Esophagus muscularis mucosa (tissue), 4 donors: ENCODE data around the gene SPATA20. TPM values are rescaled to one million over a fixed set of nuclear protein-coding genes. Genes with fewer than 3 reads are reported as not detected.
A peak's percentile ranks its signal among the peaks of the same experiment; 100 is the strongest.

Experiments
- DNase-seq: peaks from one replicate; pipeline ENCODE4 v3.0.0-alpha.2; 2017; ENCODE audit errors: extremely low spot score
- H3K27ac ChIP-seq, 4 donors: fragments of 200-600 bp; sonication (generic); replicated peaks in 1 of 4; 1 replicate in 3 of 4; 2 replicates in 1 of 4; pipeline ENCODE4 v1.5.1; 2016 to 2019; ENCODE audit warnings: mild to moderate bottlenecking in 1 of 4
- H3K27me3 ChIP-seq, 4 donors: fragments of 200-600 bp; sonication (generic); one replicate each; pipeline versions ENCODE4 v1.5.1 to v1.6.0; 2016 to 2019
- H3K36me3 ChIP-seq, 4 donors: fragments of 200-600 bp; sonication (generic); one replicate each; pipeline ENCODE4 v1.5.1; 2016 to 2019
- H3K4me1 ChIP-seq, 4 donors: fragments of 200-600 bp; sonication (generic); one replicate each; pipeline ENCODE4 v1.5.1; 2016 to 2019
- H3K4me3 ChIP-seq, 4 donors: fragments of 200-600 bp; sonication (generic); 1 replicate in 2 of 4; 2 replicates in 2 of 4; pipeline ENCODE4 v1.5.1; 2016 to 2019; ENCODE audit warnings: mild to moderate bottlenecking in 4 of 4, moderate library complexity in 1 of 4
- H3K9me3 ChIP-seq, 4 donors: fragments of 200-600 bp; sonication (generic); 1 replicate in 3 of 4; 2 replicates in 1 of 4; pipeline ENCODE4 v1.5.1; 2016 to 2019
- EP300 ChIP-seq: sonication (generic); formaldehyde crosslinking; IDR thresholded peaks from one replicate; pipeline ENCODE4 v1.6.1; 2017; ENCODE audit warnings: antibody characterized with exemption
- POLR2A ChIP-seq: fragments of 450-650 bp; IDR thresholded peaks from one replicate; pipeline ENCODE4 v1.6.1; 2017; ENCODE audit warnings: antibody characterized with exemption, moderate library complexity, mild to moderate bottlenecking, low read depth
- POLR2AphosphoS5 ChIP-seq, 2 donors: sonication (generic); formaldehyde crosslinking; IDR thresholded peaks; one replicate each; pipeline ENCODE4 v1.6.1; 2017; ENCODE audit warnings: antibody characterized with exemption in 2 of 2
- WGBS: methylation state at CpG from one replicate; pipeline ENCODE4 v1.1.5; 2018; 5-methylcytosine and 5-hydroxymethylcytosine counted together
- intact Hi-C: fragments of 100-400 bp; cut with DNase I; formaldehyde crosslinking; loops from one replicate; pipeline ENCODE4 v1.15.1; 2023
- total RNA-seq, 4 donors: library from RNA; depleted of rRNA; stranded (reverse); fragments of >200 nt; gene quantifications; one replicate each; pipeline versions ENCODE4 v1.1.0 to v1.2.1, GENCODE V29; 2016
- TF ChIP-seq, protein P1 (sequence below), 3 experiments: fragments of 200-600 bp in 2 of 3; fragments of 450-650 bp in 1 of 3; sonication (generic) in 2 of 3; IDR thresholded peaks; one replicate each; pipeline ENCODE4 v1.5.1; 2017 to 2019; ENCODE audit warnings: antibody characterized with exemption in 3 of 3, mild to moderate bottlenecking in 2 of 3, moderate library complexity in 1 of 3

The SPATA20 gene
- total RNA-seq, 4 donors from 2014 or later: 44.1 to 64.4 (median 54.6) TPM

DNA sequence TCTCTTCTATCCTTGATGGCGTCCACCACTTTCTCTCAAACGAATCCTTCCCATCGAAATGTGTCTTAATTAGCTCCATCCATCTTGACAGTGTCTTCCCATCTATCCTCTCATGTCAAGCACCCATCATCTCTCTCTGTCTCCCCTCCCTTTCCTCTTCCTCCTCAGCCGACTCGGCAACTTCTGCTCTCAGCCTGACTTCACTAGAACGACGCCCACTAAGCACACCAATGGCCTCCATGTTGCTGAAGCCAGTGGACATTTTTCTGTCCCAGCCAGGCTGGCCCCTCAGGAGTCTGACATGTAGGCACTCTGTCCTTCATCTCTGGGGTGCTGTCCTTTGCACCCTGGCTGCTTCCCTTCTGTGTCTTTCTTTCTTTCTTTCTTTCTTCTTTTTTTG, 2.5 kb upstream of the SPATA20 start:
- TF ChIP-seq, protein P1, sequence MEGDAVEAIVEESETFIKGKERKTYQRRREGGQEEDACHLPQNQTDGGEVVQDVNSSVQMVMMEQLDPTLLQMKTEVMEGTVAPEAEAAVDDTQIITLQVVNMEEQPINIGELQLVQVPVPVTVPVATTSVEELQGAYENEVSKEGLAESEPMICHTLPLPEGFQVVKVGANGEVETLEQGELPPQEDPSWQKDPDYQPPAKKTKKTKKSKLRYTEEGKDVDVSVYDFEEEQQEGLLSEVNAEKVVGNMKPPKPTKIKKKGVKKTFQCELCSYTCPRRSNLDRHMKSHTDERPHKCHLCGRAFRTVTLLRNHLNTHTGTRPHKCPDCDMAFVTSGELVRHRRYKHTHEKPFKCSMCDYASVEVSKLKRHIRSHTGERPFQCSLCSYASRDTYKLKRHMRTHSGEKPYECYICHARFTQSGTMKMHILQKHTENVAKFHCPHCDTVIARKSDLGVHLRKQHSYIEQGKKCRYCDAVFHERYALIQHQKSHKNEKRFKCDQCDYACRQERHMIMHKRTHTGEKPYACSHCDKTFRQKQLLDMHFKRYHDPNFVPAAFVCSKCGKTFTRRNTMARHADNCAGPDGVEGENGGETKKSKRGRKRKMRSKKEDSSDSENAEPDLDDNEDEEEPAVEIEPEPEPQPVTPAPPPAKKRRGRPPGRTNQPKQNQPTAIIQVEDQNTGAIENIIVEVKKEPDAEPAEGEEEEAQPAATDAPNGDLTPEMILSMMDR (IDR thresholded peaks at IDR 0.05): no peak
- TF ChIP-seq EP300: no peak
- TF ChIP-seq POLR2A: no peak
- no peak for TF ChIP-seq POLR2AphosphoS5 (IDR thresholded peaks at IDR 0.05)
- H3K4me1 ChIP-seq: peaks cover 31 to 46% (median 40%) of the 10 kb centered on the region in 4 donors
- peaks cover 0 to 12% (median 6%) of the 10 kb centered on the region in 4 donors for H3K36me3 ChIP-seq
- intact Hi-C loops: loop anchor here (2.0 to 10.0 kb wide), 2 partner anchors 152 to 410 kb away; no protein-coding TSS in a partner anchor
- no peak overlapping the region for H3K4me3 ChIP-seq
- H3K27ac ChIP-seq: no peak overlapping the region
- H3K9me3 ChIP-seq: no peaks in the 10 kb centered on the region
- H3K27me3 ChIP-seq: no peaks in the 10 kb centered on the region
- 76% methylated on average over 7 of the region's 7 CpGs for WGBS
- DNase-seq: no peak

DNA sequence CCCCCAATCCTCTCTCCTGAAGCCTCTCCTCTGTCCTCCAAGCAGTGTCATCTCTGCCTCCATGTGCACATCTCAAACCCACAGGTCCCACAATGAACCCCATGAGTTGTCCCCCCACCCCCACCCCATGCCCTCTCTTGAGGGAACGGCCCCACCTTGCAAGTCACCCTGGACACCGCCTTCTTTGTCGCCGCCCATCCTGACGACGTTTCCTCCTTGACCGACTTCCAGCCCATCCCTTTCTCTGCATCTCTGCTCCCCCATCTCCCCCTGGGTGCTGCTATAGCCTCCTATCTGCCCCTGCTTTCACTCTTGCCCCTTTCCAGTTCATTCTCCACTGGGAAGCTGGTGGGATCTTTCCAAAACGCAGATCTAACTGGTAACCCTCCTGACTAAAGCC, 1.7 kb upstream of the SPATA20 start:
- Histone ChIP-seq H3K4me3 (no peak overlapping the region), H3K36me3 (peaks cover 0 to 20% (median 12%) of the 10 kb centered on the region in 4 donors), H3K27me3 (no peaks in the 10 kb centered on the region), H3K27ac (no peak overlapping the region), H3K4me1 (peaks cover 31 to 46% (median 40%) of the 10 kb centered on the region in 4 donors), H3K9me3 (no peaks in the 10 kb centered on the region)
- TF ChIP-seq, protein P1 (IDR thresholded peaks at IDR 0.05): no peak
- TF ChIP-seq POLR2AphosphoS5 (IDR thresholded peaks at IDR 0.05) (no peak), EP300 (no peak), POLR2A (no peak)
- no peak for DNase-seq
- 51% methylated on average over 8 of the region's 8 CpGs for WGBS
- intact Hi-C loops: loop anchor here (2.0 to 10.0 kb wide), 3 partner anchors 137 to 409 kb away; no protein-coding TSS in a partner anchor

DNA sequence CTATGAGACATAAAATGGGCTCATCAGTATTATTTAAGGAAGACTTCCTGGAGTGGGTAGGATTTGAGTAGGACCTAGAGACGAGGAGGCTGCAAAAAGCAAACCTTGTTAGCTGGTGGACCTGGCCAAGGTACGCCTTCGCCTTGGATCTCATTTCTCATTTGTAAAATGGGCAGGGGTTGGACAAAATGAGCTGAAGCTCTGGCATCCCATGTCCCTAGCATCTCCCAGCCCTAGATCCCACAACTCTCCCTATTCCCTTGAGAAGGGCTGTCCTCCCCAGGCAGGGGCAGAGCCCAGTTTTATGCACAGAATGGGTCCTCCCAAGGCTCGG, 306 bp upstream of the SPATA20 start:
- H3K4me1 ChIP-seq: peaks cover 28 to 48% (median 40%) of the 10 kb centered on the region in 4 donors
- H3K9me3 ChIP-seq: no peaks in the 10 kb centered on the region
- intact Hi-C loops: loop anchor here (2.0 to 10.0 kb wide), 3 partner anchors 136 to 408 kb away; no protein-coding TSS in a partner anchor
- peaks cover 1 to 34% (median 22%) of the 10 kb centered on the region in 4 donors for H3K36me3 ChIP-seq
- TF ChIP-seq POLR2A (no peak), POLR2AphosphoS5 (IDR thresholded peaks at IDR 0.05) (no peak), EP300 (no peak)
- TF ChIP-seq, protein P1 (IDR thresholded peaks at IDR 0.05): no peak
- no peak for DNase-seq
- peak overlapping the region; percentile 31 to 87 (median 84) for H3K27ac ChIP-seq
- 47% methylated on average over 4 of the region's 4 CpGs for WGBS
- no peaks in the 10 kb centered on the region for H3K27me3 ChIP-seq
- H3K4me3 ChIP-seq: peak overlapping the region; percentile 68 to 73 (median 70)

GRCh38 chr17:50547736-50548083, 736 bp downstream of the SPATA20 start:
- H3K4me1 ChIP-seq: peaks cover 24 to 42% (median 32%) of the 10 kb centered on the region in 4 donors
- 90% methylated on average over 4 of the region's 5 CpGs for WGBS
- H3K9me3 ChIP-seq: no peaks in the 10 kb centered on the region
- H3K4me3 ChIP-seq: peak overlapping the region; percentile 68 to 73 (median 70)
- H3K27ac ChIP-seq: peak overlapping the region; percentile 83 to 87 (median 84)
- peaks cover 3 to 43% (median 24%) of the 10 kb centered on the region in 4 donors for H3K36me3 ChIP-seq
- TF ChIP-seq EP300: no peak
- TF ChIP-seq, protein P1 (IDR thresholded peaks at IDR 0.05): no peak
- no peak for TF ChIP-seq POLR2A
- TF ChIP-seq POLR2AphosphoS5 (IDR thresholded peaks at IDR 0.05): no peak
- H3K27me3 ChIP-seq: no peaks in the 10 kb centered on the region
- intact Hi-C loops: loop anchor here (2.0 to 10.0 kb wide), 3 partner anchors 135 to 407 kb away; no protein-coding TSS in a partner anchor
- no peak for DNase-seq

GRCh38 chr17:50548831-50549230, 1.9 kb downstream of the SPATA20 start:
- 87% methylated on average over 17 of the region's 18 CpGs for WGBS
- peaks cover 3 to 51% (median 24%) of the 10 kb centered on the region in 4 donors for H3K36me3 ChIP-seq
- no peak for DNase-seq
- intact Hi-C loops: loop anchor here (5.0 to 10.0 kb wide), 2 partner anchors 133 to 406 kb away; no protein-coding TSS in a partner anchor
- H3K4me3 ChIP-seq: no peak overlapping the region
- H3K27me3 ChIP-seq: peaks cover 0 to 4% (median 0%) of the 10 kb centered on the region in 4 donors
- H3K4me1 ChIP-seq: peaks cover 17 to 36% (median 28%) of the 10 kb centered on the region in 4 donors
- TF ChIP-seq EP300: no peak
- TF ChIP-seq, protein P1 (IDR thresholded peaks at IDR 0.05): no peak
- TF ChIP-seq POLR2AphosphoS5 (IDR thresholded peaks at IDR 0.05): no peak
- TF ChIP-seq POLR2A: no peak
- H3K27ac ChIP-seq: no peak overlapping the region
- no peaks in the 10 kb centered on the region for H3K9me3 ChIP-seq
